ENCODE results near the gene SCGB1D1.

The SCGB1D1 gene

GRCh38 chr11:62190011-62190410 lies at the start of gene SCGB1D1:
Gene SCGB1D1, plus strand, starts transcription at chr11:62190216. Its CDS starts 69 bp downstream, at chr11:62190285.
- DNase-seq, result no peak

- DNase-seq, result no peak
These were observed 49.5 kb upstream of the SCGB1D1 start for GRCh38 chr11:62140304-62141110.

GRCh38 chr11:62141111-62142042 lies 48.6 kb upstream of the SCGB1D1 start:
- DNase-seq, result no peak

- DNase-seq, result no peak
These were observed 48.0 kb upstream of the SCGB1D1 start for GRCh38 chr11:62142043-62142375.

GRCh38 chr11:62142921-62143320 lies 47.1 kb upstream of the SCGB1D1 start:
- DNase-seq, result no peak

- DNase-seq, result no peak
These were observed 46.3 kb upstream of the SCGB1D1 start for GRCh38 chr11:62143727-62144126.

GRCh38 chr11:62144641-62145255 lies 45.3 kb upstream of the SCGB1D1 start:
- DNase-seq, result no peak

GRCh38 chr11:62145261-62145871 lies 44.6 kb upstream of the SCGB1D1 start:
- no peak for DNase-seq

GRCh38 chr11:62146476-62147200 lies 43.4 kb upstream of the SCGB1D1 start:
- no peak for DNase-seq

- no peak for DNase-seq
These were observed 42.5 kb upstream of the SCGB1D1 start for GRCh38 chr11:62147545-62147944.

- DNase-seq, result no peak
These were observed 41.6 kb upstream of the SCGB1D1 start for GRCh38 chr11:62148271-62148980.

GRCh38 chr11:62149986-62150886 lies 39.8 kb upstream of the SCGB1D1 start:
- DNase-seq, result no peak

GRCh38 chr11:62150887-62151736 lies 38.9 kb upstream of the SCGB1D1 start:
- DNase-seq, result no peak

- no peak for DNase-seq
These were observed 38.3 kb upstream of the SCGB1D1 start for GRCh38 chr11:62151737-62152102.

- DNase-seq, result no peak
These were observed 37.5 kb upstream of the SCGB1D1 start for GRCh38 chr11:62152245-62153086.

GRCh38 chr11:62153087-62153395 lies 37.0 kb upstream of the SCGB1D1 start:
- DNase-seq, result no peak

GRCh38 chr11:62153617-62154016 lies 36.4 kb upstream of the SCGB1D1 start:
- no peak for DNase-seq

GRCh38 chr11:62157603-62158002 lies 32.4 kb upstream of the SCGB1D1 start:
- DNase-seq, result no peak

- DNase-seq, result no peak
These were observed 23.6 kb upstream of the SCGB1D1 start for GRCh38 chr11:62166371-62166770.

All from amniotic stem cell (primary cell).